Measurements from ENCODE around the gene TSC2.
"Not testable (repeated sequence)": the region's sequence is repeated elsewhere in the genome, so short reads cannot be mapped to it uniquely, and the experiment has no call there.

TSC2 gene

GRCh38 chr16:2095918-2096582 is 48.3 kb downstream of the TSC2 start:
- no peak overlapping the region for H3K4me3 ChIP-seq (ENCODE audit: low read depth, low read length)
- no peak for DNase-seq (ENCODE audit: low read depth)
- TF ChIP-seq, protein P1, sequence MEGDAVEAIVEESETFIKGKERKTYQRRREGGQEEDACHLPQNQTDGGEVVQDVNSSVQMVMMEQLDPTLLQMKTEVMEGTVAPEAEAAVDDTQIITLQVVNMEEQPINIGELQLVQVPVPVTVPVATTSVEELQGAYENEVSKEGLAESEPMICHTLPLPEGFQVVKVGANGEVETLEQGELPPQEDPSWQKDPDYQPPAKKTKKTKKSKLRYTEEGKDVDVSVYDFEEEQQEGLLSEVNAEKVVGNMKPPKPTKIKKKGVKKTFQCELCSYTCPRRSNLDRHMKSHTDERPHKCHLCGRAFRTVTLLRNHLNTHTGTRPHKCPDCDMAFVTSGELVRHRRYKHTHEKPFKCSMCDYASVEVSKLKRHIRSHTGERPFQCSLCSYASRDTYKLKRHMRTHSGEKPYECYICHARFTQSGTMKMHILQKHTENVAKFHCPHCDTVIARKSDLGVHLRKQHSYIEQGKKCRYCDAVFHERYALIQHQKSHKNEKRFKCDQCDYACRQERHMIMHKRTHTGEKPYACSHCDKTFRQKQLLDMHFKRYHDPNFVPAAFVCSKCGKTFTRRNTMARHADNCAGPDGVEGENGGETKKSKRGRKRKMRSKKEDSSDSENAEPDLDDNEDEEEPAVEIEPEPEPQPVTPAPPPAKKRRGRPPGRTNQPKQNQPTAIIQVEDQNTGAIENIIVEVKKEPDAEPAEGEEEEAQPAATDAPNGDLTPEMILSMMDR (IDR thresholded peaks at IDR 0.05; ENCODE audit: control insufficient read depth, extremely low read depth, insufficient read depth) = no peak

DNA sequence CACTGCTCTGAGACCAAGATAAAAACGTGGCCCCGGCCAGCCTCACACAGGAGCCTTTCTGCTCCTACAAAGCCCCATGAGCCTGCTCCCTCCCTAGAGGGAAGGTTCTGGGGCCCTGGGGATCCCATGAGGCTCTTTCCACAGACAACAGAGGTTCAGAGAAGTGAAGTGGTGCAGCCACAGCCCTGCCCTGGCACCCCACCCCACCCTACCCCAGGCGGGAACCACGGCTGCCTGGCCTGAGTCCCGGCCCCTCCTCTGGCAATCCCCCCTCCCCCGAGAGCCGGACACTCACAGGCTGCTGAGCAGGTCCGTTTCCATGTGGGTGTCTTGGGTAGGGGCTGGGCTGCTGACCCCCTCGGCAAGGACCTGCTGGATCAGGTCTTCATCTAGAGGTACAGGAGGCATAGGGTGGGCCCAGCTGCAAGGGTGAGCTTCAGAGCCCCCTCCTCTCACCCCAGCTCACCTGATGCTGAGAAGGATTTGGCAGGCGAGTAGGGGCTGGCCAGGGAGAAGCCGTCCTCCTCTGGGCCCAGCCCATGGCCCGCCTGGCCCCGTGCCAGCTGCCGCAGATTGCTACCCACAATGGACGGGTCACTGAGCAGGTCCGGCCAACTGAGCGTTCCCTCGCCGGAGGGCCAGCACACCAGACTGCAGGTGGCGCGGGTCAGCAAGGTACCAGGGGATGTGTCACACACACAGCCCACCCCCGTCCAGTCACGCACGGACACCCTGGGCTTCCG is 49.2 kb downstream of the TSC2 start:
- H3K4me3 ChIP-seq (ENCODE audit: low read depth, low read length) = no peak overlapping the region
- TF ChIP-seq, protein P1 (IDR thresholded peaks at IDR 0.05; ENCODE audit: control insufficient read depth, extremely low read depth, insufficient read depth) = no peak
- DNase-seq (ENCODE audit: low read depth) = no peak

- DNase-seq (ENCODE audit: low read depth); H3K4me3 ChIP-seq (ENCODE audit: low read depth, low read length): not testable (repeated sequence)
Measured at GRCh38 chr16:2097689-2098088, 49.9 kb downstream of the TSC2 start.

DNA sequence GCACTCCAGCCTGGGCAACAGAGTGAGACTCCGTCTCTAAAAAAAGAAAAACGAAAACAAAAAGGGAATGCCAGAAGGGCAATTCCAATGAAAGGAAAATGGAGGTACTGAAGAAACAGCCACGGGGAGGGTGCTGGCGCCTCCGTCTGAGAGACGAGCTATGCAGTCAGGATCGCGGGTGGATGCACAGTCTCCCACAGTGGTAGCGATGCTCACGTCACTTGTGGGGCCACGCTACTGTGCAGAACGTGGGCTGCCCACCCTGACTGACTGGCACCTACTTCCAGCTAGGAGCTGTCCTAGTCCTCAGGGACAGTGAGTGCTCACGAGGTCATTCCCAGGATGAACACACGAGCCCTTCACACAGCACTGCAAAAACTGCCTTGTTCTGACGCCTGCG is 53.8 kb downstream of the TSC2 start:
- not testable (repeated sequence) for H3K4me3 ChIP-seq (ENCODE audit: low read depth, low read length); DNase-seq (ENCODE audit: low read depth)

GRCh38 chr16:2102471-2102870 is 54.7 kb downstream of the TSC2 start:
- TF ChIP-seq, protein P1 (IDR thresholded peaks at IDR 0.05; ENCODE audit: control insufficient read depth, extremely low read depth, insufficient read depth) = no peak

DNA sequence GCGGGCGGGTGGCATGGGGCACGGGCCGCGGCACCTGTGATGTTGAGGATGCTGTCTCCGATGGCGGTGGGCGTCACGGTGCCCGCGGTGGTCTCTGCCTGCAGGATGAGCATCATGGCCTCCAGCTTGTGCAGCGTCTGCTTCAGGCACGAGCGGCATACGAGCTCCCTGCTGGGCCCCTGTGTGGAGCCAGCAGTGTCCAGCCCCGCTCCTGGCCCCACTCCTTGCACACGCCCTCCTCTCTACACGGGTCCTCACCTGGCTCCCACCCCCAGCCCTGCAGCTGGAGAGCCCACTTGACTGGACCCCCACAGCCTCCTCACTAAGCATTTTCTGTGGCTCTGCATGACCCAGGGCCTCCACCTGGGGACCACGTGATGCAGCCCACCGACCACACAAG is 56.7 kb downstream of the TSC2 start:
- not testable (repeated sequence) for H3K4me3 ChIP-seq (ENCODE audit: low read depth, low read length); DNase-seq (ENCODE audit: low read depth)

More at GRCh38 chr16:2102471-2102870, 54.7 kb downstream of the TSC2 start:
- no peak overlapping the region for H3K4me3 ChIP-seq (ENCODE audit: low read depth, low read length)
- no peak for DNase-seq (ENCODE audit: low read depth)

DNA sequence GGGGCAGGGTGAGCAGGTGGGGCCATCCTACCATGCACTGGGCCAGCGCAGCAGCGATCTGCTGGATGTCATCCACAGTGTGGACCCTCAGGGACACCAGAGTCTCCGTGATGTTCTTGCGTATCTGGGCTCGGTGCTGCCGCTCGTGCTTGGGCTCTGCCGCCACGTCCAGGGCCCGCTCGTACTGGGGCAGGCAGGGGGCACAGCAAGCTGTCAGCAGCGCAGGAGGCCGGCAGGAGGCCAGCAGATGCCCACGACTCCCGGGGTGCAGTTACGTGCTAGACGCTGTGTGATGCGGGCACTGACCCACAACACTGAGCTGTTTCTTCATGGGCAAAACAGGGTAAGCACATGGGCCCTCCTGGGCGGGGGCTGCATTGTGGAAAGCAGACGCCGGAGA is 57.5 kb downstream of the TSC2 start:
- not testable (repeated sequence) for DNase-seq (ENCODE audit: low read depth); H3K4me3 ChIP-seq (ENCODE audit: low read depth, low read length)

DNA sequence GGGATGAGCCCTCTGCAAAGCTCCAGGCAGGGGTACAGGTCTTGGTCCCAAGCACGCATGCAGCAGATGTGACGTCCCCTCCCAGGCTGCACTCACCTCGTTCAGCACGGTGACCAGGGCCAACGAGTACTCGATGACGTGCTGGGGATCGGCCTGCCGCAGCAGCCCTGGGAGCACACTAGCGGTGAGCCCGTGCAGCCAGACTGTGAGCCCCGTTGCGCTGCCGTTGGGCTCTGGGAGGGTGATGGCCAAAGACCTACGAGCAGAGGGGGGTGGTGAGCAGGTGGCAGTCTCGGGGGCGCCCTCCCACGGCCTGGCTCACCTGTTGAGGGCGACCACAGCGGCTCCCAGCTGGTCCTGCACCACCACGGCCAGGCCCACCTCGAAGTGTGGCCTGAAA is 58.0 kb downstream of the TSC2 start:
- not testable (repeated sequence) for DNase-seq (ENCODE audit: low read depth); H3K4me3 ChIP-seq (ENCODE audit: low read depth, low read length)

DNA sequence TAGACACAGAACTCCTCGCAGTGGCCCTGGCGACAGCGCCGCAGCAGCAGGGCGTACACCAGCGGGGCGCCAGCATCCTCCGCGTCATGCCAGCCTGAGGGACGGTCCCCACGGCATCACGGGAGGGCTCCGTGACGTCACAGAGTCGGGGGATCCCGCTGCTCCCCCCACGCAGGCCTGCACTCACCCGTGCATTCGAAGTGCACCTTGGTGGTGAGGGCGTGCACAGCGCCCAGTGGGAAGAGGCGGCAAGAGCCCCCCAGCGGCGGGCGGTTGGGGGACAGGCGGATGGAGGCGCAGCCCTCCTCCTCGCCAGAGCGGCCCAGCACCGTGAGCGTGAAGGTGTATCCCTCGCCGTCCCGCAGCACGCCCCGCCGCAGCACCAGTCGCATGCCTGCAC is 58.4 kb downstream of the TSC2 start:
- not testable (repeated sequence) for H3K4me3 ChIP-seq (ENCODE audit: low read depth, low read length); DNase-seq (ENCODE audit: low read depth)

DNA sequence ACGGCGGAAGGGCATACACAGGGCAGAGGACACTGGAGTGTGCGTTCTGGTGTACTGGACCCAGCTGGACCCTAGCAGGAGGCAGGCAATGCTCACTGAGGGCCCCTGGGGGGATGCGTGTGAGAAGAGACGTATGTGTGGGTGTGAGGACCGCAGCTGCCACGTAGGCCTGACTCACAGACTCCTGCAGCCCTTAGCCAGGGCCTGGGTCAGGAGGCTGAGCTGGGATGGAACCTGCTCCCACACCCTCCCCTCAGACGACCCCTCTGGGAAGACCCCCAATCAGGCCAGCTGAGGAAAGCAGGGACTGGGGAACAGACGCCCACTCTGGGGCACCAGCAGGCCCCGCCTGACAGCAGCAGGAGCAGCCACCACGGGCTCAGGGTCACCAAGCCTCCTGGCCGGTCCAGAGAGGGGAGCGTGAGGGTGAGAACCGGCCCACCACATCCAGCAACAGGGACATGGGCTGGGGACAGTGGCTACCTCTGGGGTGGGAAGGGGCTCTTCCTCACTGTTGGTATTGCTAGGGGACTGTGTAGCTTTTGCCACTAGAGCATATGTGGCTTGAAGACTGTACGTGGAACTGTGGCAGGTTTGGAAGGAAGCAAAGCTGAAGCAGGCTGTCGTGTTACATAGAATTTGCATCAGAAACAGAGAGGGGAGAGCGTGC is 59.5 kb downstream of the TSC2 start:
- DNase-seq (ENCODE audit: low read depth); H3K4me3 ChIP-seq (ENCODE audit: low read depth, low read length): not testable (repeated sequence)

DNA sequence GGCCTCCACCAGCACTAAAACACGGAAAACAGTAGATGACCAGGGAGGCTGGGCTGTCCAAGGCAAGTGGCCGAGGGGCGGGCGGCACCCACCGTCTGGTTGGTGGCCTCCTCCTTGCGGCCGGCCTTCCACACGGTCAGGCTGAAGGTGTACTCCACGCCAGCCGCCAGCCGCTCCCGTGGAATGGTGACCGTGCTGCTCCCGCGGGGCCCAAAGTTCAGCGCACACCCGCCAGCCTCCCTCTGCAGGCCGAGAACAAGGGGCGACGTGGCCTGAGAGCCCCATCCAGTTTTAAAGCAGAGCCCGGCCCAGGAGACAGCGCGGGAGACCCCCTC is 60.0 kb downstream of the TSC2 start:
- H3K4me3 ChIP-seq (ENCODE audit: low read depth, low read length); DNase-seq (ENCODE audit: low read depth): not testable (repeated sequence)

- not testable (repeated sequence) for DNase-seq (ENCODE audit: low read depth)
Measured at GRCh38 chr16:2108446-2109270, 60.9 kb downstream of the TSC2 start.

GRCh38 chr16:2109271-2109580 is 61.4 kb downstream of the TSC2 start:
- DNase-seq (ENCODE audit: low read depth); H3K4me3 ChIP-seq (ENCODE audit: low read depth, low read length): not testable (repeated sequence)

More at GRCh38 chr16:2108446-2109270, 60.9 kb downstream of the TSC2 start:
- not testable (repeated sequence) for H3K4me3 ChIP-seq (ENCODE audit: low read depth, low read length)

- not testable (repeated sequence) for H3K4me3 ChIP-seq (ENCODE audit: low read depth, low read length)
Measured at GRCh38 chr16:2109872-2110271, 62.1 kb downstream of the TSC2 start.

More at GRCh38 chr16:2109872-2110271, 62.1 kb downstream of the TSC2 start:
- DNase-seq (ENCODE audit: low read depth) = not testable (repeated sequence)
